Glomerular endothelial cell (primary cell): Measurements from ENCODE around the gene PDZD2. TPM values are rescaled to one million over a fixed set of nuclear protein-coding genes. Genes with fewer than 3 reads are reported as not detected.
"Not testable (repeated sequence)": the region's sequence is repeated elsewhere in the genome, so short reads cannot be mapped to it uniquely, and the experiment has no call there.

Experiments
- DNase-seq: peaks from one replicate; pipeline ENCODE4 v3.0.0-alpha.2; 2011; ENCODE audit warnings: low read depth, low spot score; ENCODE audit errors: extremely low read depth
- total RNA-seq: library from RNA; depleted of rRNA; stranded (reverse); fragments of >200 nt; gene quantifications from 2 replicates; pipeline ENCODE4 v1.2.3, GENCODE V29; 2015

The PDZD2 gene
- total RNA-seq, 1 donor from 2014 or later: 20.3 TPM

GRCh38 chr5:32023816-32024215 is 384.9 kb downstream of the PDZD2 start:
- no peak for DNase-seq

- DNase-seq: no peak
Observed at GRCh38 chr5:32024751-32025150, 385.8 kb downstream of the PDZD2 start.

GRCh38 chr5:32027093-32027716 is 388.3 kb downstream of the PDZD2 start:
- no peak for DNase-seq

- peak; percentile 78 for DNase-seq
Observed at GRCh38 chr5:32027717-32028458, 389.0 kb downstream of the PDZD2 start.

- no peak for DNase-seq
Observed at GRCh38 chr5:32029261-32029660, 390.3 kb downstream of the PDZD2 start.

- no peak for DNase-seq
Observed at GRCh38 chr5:32029781-32030180, 390.9 kb downstream of the PDZD2 start.

GRCh38 chr5:32030222-32030621 is 391.3 kb downstream of the PDZD2 start:
- no peak for DNase-seq

- DNase-seq: no peak
Observed at GRCh38 chr5:32030686-32031085, 391.8 kb downstream of the PDZD2 start.

GRCh38 chr5:32031089-32031488 is 392.2 kb downstream of the PDZD2 start:
- DNase-seq: no peak

GRCh38 chr5:32038523-32038922 is 399.6 kb downstream of the PDZD2 start:
- no peak for DNase-seq

GRCh38 chr5:32039133-32039532 is 400.2 kb downstream of the PDZD2 start:
- DNase-seq: not testable (repeated sequence)

GRCh38 chr5:32039601-32040000 is 400.7 kb downstream of the PDZD2 start:
- not testable (repeated sequence) for DNase-seq

GRCh38 chr5:32040181-32040695 is 401.3 kb downstream of the PDZD2 start:
- DNase-seq: not testable (repeated sequence)

GRCh38 chr5:32042551-32042961 is 403.6 kb downstream of the PDZD2 start:
- no peak for DNase-seq

GRCh38 chr5:32043105-32043504 is 404.2 kb downstream of the PDZD2 start:
- DNase-seq: no peak

GRCh38 chr5:32044434-32044833 is 405.5 kb downstream of the PDZD2 start:
- no peak for DNase-seq

GRCh38 chr5:32044939-32045338 is 406.0 kb downstream of the PDZD2 start:
- no peak for DNase-seq

GRCh38 chr5:32047056-32047455 is 408.1 kb downstream of the PDZD2 start:
- DNase-seq: no peak

GRCh38 chr5:32051796-32052195 is 412.9 kb downstream of the PDZD2 start:
- DNase-seq: no peak

GRCh38 chr5:32055891-32056866 is 417.2 kb downstream of the PDZD2 start:
- no peak for DNase-seq
